Esophagus (tissue), 2 donors: ENCODE measurements around the gene BLOC1S3. TPM values are rescaled to one million over a fixed set of nuclear protein-coding genes. Genes with fewer than 3 reads are reported as not detected.

ENCODE experiments used
- H3K27ac ChIP-seq, 2 donors: one replicate each; pipeline ENCODE4 v1.5.1; 2013; ENCODE audit warnings: low read depth in 2 of 2, mild to moderate bottlenecking in 2 of 2, inconsistent platforms in 1 of 2, low read length in 1 of 2, moderate library complexity in 1 of 2
- H3K27me3 ChIP-seq, 2 donors: one replicate each; pipeline ENCODE4 v1.6.1; 2013; ENCODE audit warnings: low read length in 2 of 2, control low read depth in 1 of 2, mild to moderate bottlenecking in 1 of 2; ENCODE audit not compliant: insufficient read depth in 2 of 2, control insufficient read depth in 1 of 2
- H3K36me3 ChIP-seq, 2 donors: one replicate each; pipeline ENCODE4 v1.6.1; 2013; ENCODE audit warnings: low read length in 1 of 2; ENCODE audit not compliant: control insufficient read depth in 2 of 2, insufficient read depth in 2 of 2
- H3K4me1 ChIP-seq, 2 donors: one replicate each; pipeline ENCODE4 v1.6.1; 2013; ENCODE audit warnings: low read length in 1 of 2; ENCODE audit not compliant: control insufficient read depth in 2 of 2, insufficient read depth in 2 of 2
- H3K4me3 ChIP-seq, 2 donors: one replicate each; pipeline ENCODE4 v1.5.1; 2013; ENCODE audit warnings: low read length in 2 of 2, mild to moderate bottlenecking in 2 of 2, low read depth in 1 of 2, moderate library complexity in 1 of 2
- H3K9me3 ChIP-seq, 2 donors: one replicate each; pipeline ENCODE4 v1.6.1; 2013; ENCODE audit warnings: mild to moderate bottlenecking in 2 of 2, low read depth in 1 of 2, low read length in 1 of 2, moderate library complexity in 1 of 2; ENCODE audit not compliant: control insufficient read depth in 2 of 2, insufficient read depth in 1 of 2
- WGBS, 2 donors: extraction: QIAGEN DNeasy Blood & Tissue Kit; methylation state at CpG; one replicate each; pipeline ENCODE4 v1.1.7; 2013; 5-methylcytosine and 5-hydroxymethylcytosine counted together
- polyA plus RNA-seq, 2 donors: library from polyadenylated mRNA; stranded (reverse); fragments of 200-250 nt; gene quantifications; one replicate each; pipeline ENCODE4 v1.2.3, GENCODE V29; 2013
- donor health status: healthy with polysubstance abuse.
- donor health status: Bipolar disorder and iron deficiency.

Gene BLOC1S3
- polyA plus RNA-seq, 2 donors, result 2.2 to 3.1 TPM

GRCh38 chr19:45151821-45152503, 26.6 kb upstream of the BLOC1S3 start:
- 22 to 26% methylated on average over 56 to 64 of the region's 64 CpGs for WGBS, 2 donors
- Histone ChIP-seq H3K27ac (no peak overlapping the region), H3K4me3 (no peak overlapping the region), H3K4me1 (peaks cover 16 to 44% of the 10 kb centered on the region in 2 donors), H3K9me3 (peaks cover 0 to 3% of the 10 kb centered on the region in 2 donors), H3K27me3 (no peaks in the 10 kb centered on the region), H3K36me3 (peaks cover 0 to 8% of the 10 kb centered on the region in 2 donors)

- peaks cover 16 to 48% of the 10 kb centered on the region in 2 donors for H3K4me1 ChIP-seq
- H3K36me3 ChIP-seq, result peaks cover 0 to 5% of the 10 kb centered on the region in 2 donors
- no peak overlapping the region for H3K27ac ChIP-seq
- no peaks in the 10 kb centered on the region for H3K27me3 ChIP-seq
- WGBS, 2 donors, result 4 to 7% methylated on average over 84 to 91 of the region's 91 CpGs
- peaks cover 0 to 3% of the 10 kb centered on the region in 2 donors for H3K9me3 ChIP-seq
- H3K4me3 ChIP-seq, result peak overlapping the region; percentile 20 to 30
Measured at GRCh38 chr19:45152504-45153338, 25.9 kb upstream of the BLOC1S3 start.

GRCh38 chr19:45153339-45154063, 25.1 kb upstream of the BLOC1S3 start:
- peak overlapping the region; percentile 20 to 30 for H3K4me3 ChIP-seq
- peaks cover 0 to under 1% of the 10 kb centered on the region in 2 donors for H3K36me3 ChIP-seq
- H3K27ac ChIP-seq, result no peak overlapping the region
- H3K9me3 ChIP-seq, result peaks cover 0 to 3% of the 10 kb centered on the region in 2 donors
- 2 to 4% methylated on average over 57 to 69 of the region's 69 CpGs for WGBS, 2 donors
- no peaks in the 10 kb centered on the region for H3K27me3 ChIP-seq
- H3K4me1 ChIP-seq, result peaks cover 16 to 48% of the 10 kb centered on the region in 2 donors

GRCh38 chr19:45154064-45154827, 24.3 kb upstream of the BLOC1S3 start:
- Histone ChIP-seq H3K27me3 (no peaks in the 10 kb centered on the region), H3K4me1 (peaks cover 16 to 48% of the 10 kb centered on the region in 2 donors)

GRCh38 chr19:45156011-45156630, 22.5 kb upstream of the BLOC1S3 start:
- H3K36me3 ChIP-seq, result no peaks in the 10 kb centered on the region

More at GRCh38 chr19:45154064-45154827, 24.3 kb upstream of the BLOC1S3 start:
- Histone ChIP-seq H3K4me3 (no peak overlapping the region), H3K36me3 (no peaks in the 10 kb centered on the region), H3K9me3 (peaks cover 0 to 3% of the 10 kb centered on the region in 2 donors), H3K27ac (peak overlapping the region in 1 of 2 donors; percentile 9)
- 45 to 49% methylated on average over 19 of the region's 19 CpGs for WGBS, 2 donors

GRCh38 chr19:45156751-45157150, 21.8 kb upstream of the BLOC1S3 start:
- Histone ChIP-seq H3K27ac (peak overlapping the region; percentile 74 to 82), H3K4me3 (no peak overlapping the region)

More at GRCh38 chr19:45156011-45156630, 22.5 kb upstream of the BLOC1S3 start:
- 77 to 79% methylated on average over 11 of the region's 11 CpGs for WGBS, 2 donors
- Histone ChIP-seq H3K9me3 (peaks cover 0 to 3% of the 10 kb centered on the region in 2 donors), H3K4me3 (no peak overlapping the region), H3K27ac (peak overlapping the region; percentile 74 to 82), H3K27me3 (no peaks in the 10 kb centered on the region), H3K4me1 (peaks cover 16 to 57% of the 10 kb centered on the region in 2 donors)

GRCh38 chr19:45158503-45159209, 19.9 kb upstream of the BLOC1S3 start:
- Histone ChIP-seq H3K36me3 (no peaks in the 10 kb centered on the region), H3K4me1 (peaks cover 15 to 54% of the 10 kb centered on the region in 2 donors), H3K9me3 (no peaks in the 10 kb centered on the region), H3K4me3 (no peak overlapping the region), H3K27me3 (no peaks in the 10 kb centered on the region), H3K27ac (no peak overlapping the region)
- 78 to 80% methylated on average over 26 to 27 of the region's 27 CpGs for WGBS, 2 donors

More at GRCh38 chr19:45156751-45157150, 21.8 kb upstream of the BLOC1S3 start:
- WGBS, 2 donors, result 50 to 51% methylated on average over 11 of the region's 11 CpGs
- no peaks in the 10 kb centered on the region for H3K36me3 ChIP-seq
- H3K27me3 ChIP-seq, result no peaks in the 10 kb centered on the region
- H3K9me3 ChIP-seq, result peaks cover 0 to 3% of the 10 kb centered on the region in 2 donors
- peaks cover 21 to 57% of the 10 kb centered on the region in 2 donors for H3K4me1 ChIP-seq

- WGBS, 2 donors, result 78 to 86% methylated on average over 10 to 12 of the region's 12 CpGs
- Histone ChIP-seq H3K4me3 (no peak overlapping the region), H3K9me3 (no peaks in the 10 kb centered on the region), H3K4me1 (peaks cover 15 to 54% of the 10 kb centered on the region in 2 donors), H3K27me3 (no peaks in the 10 kb centered on the region), H3K36me3 (no peaks in the 10 kb centered on the region), H3K27ac (no peak overlapping the region)
Measured at GRCh38 chr19:45159210-45159970, 19.2 kb upstream of the BLOC1S3 start.
